Measurements from ENCODE around the gene DLGAP5. TPM values are rescaled to one million over a fixed set of nuclear protein-coding genes. Genes with fewer than 3 reads are reported as not detected.

Gene DLGAP5, protein sequence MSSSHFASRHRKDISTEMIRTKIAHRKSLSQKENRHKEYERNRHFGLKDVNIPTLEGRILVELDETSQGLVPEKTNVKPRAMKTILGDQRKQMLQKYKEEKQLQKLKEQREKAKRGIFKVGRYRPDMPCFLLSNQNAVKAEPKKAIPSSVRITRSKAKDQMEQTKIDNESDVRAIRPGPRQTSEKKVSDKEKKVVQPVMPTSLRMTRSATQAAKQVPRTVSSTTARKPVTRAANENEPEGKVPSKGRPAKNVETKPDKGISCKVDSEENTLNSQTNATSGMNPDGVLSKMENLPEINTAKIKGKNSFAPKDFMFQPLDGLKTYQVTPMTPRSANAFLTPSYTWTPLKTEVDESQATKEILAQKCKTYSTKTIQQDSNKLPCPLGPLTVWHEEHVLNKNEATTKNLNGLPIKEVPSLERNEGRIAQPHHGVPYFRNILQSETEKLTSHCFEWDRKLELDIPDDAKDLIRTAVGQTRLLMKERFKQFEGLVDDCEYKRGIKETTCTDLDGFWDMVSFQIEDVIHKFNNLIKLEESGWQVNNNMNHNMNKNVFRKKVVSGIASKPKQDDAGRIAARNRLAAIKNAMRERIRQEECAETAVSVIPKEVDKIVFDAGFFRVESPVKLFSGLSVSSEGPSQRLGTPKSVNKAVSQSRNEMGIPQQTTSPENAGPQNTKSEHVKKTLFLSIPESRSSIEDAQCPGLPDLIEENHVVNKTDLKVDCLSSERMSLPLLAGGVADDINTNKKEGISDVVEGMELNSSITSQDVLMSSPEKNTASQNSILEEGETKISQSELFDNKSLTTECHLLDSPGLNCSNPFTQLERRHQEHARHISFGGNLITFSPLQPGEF
- not detected for total RNA-seq

DNA sequence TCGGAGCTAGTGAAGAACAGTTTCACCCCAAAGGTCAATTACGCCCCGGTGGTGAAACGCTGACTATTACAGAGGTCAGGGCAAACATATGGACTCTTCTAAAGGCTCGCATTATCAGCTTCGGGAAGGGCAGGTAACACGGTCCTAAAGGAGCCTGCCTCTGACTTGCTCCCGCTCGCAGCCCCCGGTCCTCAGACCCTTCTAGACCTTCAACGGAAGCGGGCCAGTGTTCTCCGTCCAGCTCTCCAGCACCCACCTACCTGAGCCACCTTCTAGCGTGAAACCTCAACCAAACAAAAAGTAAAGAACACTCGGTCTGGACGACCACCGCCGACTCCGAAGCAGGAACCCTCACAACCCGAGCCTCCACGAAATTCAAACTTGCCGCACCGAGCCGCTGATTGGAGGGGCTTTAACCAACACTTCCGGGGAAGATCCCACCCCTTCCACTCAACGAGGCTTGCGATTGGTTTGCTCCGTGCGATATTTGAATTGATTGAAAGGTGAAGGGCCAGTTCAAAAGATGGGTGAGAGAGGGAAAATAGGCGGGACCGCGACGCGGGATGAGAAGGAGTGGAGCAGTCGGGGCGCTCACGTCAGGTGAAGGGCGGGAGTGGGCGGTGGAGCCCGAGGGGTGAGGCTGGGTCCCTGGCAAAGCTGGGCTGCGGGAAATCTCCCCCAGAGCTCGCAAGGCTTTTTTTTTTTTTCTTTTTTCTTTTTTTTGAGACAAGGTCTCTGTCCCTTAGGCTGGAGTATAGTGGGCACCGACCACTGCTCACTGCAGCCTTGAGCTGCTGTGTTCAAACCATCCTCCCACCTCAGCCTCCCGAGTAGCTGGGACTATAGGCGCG, at the start of gene DLGAP5:
DLGAP5 (minus strand) TSS at position 383 of the 851 bp plus-strand sequence. CDS start 2,406 bp downstream, outside the sequence.
- TF ChIP-seq, protein P1, sequence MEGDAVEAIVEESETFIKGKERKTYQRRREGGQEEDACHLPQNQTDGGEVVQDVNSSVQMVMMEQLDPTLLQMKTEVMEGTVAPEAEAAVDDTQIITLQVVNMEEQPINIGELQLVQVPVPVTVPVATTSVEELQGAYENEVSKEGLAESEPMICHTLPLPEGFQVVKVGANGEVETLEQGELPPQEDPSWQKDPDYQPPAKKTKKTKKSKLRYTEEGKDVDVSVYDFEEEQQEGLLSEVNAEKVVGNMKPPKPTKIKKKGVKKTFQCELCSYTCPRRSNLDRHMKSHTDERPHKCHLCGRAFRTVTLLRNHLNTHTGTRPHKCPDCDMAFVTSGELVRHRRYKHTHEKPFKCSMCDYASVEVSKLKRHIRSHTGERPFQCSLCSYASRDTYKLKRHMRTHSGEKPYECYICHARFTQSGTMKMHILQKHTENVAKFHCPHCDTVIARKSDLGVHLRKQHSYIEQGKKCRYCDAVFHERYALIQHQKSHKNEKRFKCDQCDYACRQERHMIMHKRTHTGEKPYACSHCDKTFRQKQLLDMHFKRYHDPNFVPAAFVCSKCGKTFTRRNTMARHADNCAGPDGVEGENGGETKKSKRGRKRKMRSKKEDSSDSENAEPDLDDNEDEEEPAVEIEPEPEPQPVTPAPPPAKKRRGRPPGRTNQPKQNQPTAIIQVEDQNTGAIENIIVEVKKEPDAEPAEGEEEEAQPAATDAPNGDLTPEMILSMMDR (IDR thresholded peaks at IDR 0.05) = no peak
- intact Hi-C loops (cut with DNase I) = loop anchor here (5.0 kb wide), 1 partner anchor 81 kb away; the partner anchor contains the start of gene FBXO34

DNA sequence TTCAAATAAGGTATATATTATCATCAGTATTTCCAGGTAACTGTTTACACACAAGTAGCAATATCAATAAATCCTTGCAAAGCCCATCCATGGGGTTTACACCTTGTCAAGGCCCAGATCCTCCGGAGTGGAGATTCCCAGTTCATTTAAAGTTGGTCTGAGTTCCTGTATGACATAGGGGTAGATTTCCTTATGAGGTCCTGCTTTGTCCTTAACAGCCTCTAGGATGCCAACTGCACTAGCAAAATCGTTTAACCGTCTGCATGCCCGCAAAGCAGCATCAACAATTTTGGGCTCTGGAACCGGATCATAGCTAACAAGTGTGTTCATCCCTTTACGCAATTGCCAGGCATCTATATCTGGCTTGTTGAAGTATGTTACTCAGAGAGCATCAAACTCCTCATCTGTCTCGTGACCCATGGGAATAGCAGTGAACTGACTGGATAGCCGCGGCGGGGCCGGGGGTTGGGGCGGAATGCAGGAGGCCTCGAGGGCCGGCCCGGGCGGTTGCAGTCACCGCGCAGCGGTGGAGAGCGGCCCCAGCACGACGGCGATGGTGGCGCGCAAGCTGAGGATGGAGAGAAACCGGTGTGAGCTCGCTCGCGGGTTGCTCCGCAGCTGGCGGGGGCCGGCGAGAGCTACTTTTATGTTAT, 49.3 kb upstream of the DLGAP5 start:
- Histone ChIP-seq H3K4me3 (no peak overlapping the region), H3K36me3 (no peaks in the 10 kb centered on the region), H3K27ac (no peak overlapping the region), H3K9me3 (no peaks in the 10 kb centered on the region), H3K27me3 (no peaks in the 10 kb centered on the region), H3K4me1 (no peaks in the 10 kb centered on the region)
- no peak for DNase-seq (ENCODE audit: low spot score in 2 of 2)
- intact Hi-C loops (cut with DNase I) = no loop called here
- TF ChIP-seq, protein P1 (IDR thresholded peaks at IDR 0.05) = no peak

More for the DNA sequence above, at the start of gene DLGAP5:
- Histone ChIP-seq H3K27ac (peak within 1 kb of the TSS; percentile 17 to 71), H3K36me3 (no peaks in the 10 kb centered on the region), H3K9me3 (no peaks in the 10 kb centered on the region), H3K4me1 (peaks cover 0 to 7% of the 10 kb centered on the region in 2 donors), H3K4me3 (peak within 1 kb of the TSS; percentile 51 to 74), H3K27me3 (no peaks in the 10 kb centered on the region)
- DNase-seq (ENCODE audit: low spot score in 2 of 2) = peak; percentile 83 to 96

DNA sequence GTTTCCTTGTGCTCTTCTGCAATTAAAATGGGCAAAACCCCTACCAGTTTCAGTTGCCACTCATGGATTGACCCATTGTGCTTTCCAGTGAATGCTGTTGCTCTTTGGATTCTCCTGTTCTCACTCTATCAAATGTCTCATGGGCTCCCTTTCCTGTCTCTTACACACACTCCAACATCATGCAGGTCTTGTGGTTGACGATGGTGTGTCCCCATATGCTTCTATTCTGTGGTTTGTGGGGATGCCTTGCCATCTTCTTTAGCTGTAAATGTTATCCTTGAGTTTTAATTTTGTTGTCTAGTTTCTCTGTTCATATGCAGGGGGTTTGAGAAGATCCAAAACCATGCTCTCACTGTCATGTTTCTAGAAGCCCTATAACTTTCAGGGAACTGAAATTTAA, 47.9 kb upstream of the DLGAP5 start:
- intact Hi-C loops (cut with DNase I) = no loop called here
- H3K27ac ChIP-seq = no peak overlapping the region
- no peak for DNase-seq (ENCODE audit: low spot score in 2 of 2)

DNA sequence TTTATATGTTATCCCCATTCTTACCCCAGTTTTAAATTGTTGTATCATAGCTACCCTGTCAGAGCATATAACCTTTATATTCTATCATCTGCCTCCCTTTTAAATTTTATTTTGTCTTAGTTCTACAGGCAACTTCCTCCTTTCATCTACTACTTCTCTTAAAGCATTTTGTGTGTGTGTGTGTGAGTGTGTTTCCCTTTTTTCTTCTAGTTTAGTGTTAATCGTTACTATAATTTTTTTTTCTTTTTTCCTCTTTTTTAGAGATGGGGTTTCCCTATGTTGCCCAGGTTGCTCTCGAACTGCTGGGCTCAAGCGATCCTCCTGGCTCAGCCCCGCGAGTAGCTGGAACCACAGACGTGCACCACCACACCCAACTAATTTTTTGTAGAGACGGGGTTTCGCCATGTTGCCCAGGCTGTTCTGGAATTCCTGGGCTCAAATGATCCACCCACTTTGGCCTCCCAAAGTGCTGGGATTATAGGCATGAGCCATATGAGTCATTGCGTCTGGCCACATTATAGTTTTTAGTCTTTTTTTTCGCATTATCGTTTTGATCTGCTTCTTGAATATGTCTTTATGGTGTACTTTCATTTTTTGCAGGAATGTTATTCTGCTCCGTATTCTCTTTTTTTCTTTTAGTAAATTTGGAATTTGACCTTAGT, 46.8 kb upstream of the DLGAP5 start:
- H3K4me3 ChIP-seq = no peak overlapping the region
- no peak overlapping the region for H3K27ac ChIP-seq
- no peak for DNase-seq (ENCODE audit: low spot score in 2 of 2)
- no peaks in the 10 kb centered on the region for H3K4me1 ChIP-seq
- TF ChIP-seq, protein P1 (IDR thresholded peaks at IDR 0.05) = no peak
- no peaks in the 10 kb centered on the region for H3K9me3 ChIP-seq
- H3K36me3 ChIP-seq = no peaks in the 10 kb centered on the region
- no peaks in the 10 kb centered on the region for H3K27me3 ChIP-seq
- intact Hi-C loops (cut with DNase I) = no loop called here

More for the DNA sequence above, 47.9 kb upstream of the DLGAP5 start:
- Histone ChIP-seq H3K4me3 (no peak overlapping the region), H3K9me3 (no peaks in the 10 kb centered on the region), H3K27me3 (no peaks in the 10 kb centered on the region), H3K36me3 (no peaks in the 10 kb centered on the region), H3K4me1 (no peaks in the 10 kb centered on the region)
- TF ChIP-seq, protein P1 (IDR thresholded peaks at IDR 0.05) = no peak

Measured in ascending aorta (tissue), 2 donors.